GM18861 (cell line): ENCODE results near the gene SPAG4.

Experiments used
- ATAC-seq: cut with Tn5 transposase; IDR thresholded peaks from one replicate; pipeline ENCODE4 v1.9.1; 2021; ENCODE audit not compliant: unreplicated experiment

SPAG4 gene

GRCh38 chr20:35652641-35653429 lies 37.2 kb downstream of the SPAG4 start:
- no peak for ATAC-seq

GRCh38 chr20:35653430-35653734 lies 37.8 kb downstream of the SPAG4 start:
- ATAC-seq = no peak

- ATAC-seq = no peak
Measured at GRCh38 chr20:35653893-35654292, 38.3 kb downstream of the SPAG4 start.

GRCh38 chr20:35654415-35654814 lies 38.8 kb downstream of the SPAG4 start:
- no peak for ATAC-seq

- no peak for ATAC-seq
Measured at GRCh38 chr20:35657271-35657670, 41.6 kb downstream of the SPAG4 start.

- no peak for ATAC-seq
Measured at GRCh38 chr20:35660122-35660937, 44.7 kb downstream of the SPAG4 start.

GRCh38 chr20:35661053-35661452 lies 45.4 kb downstream of the SPAG4 start:
- ATAC-seq = no peak

GRCh38 chr20:35661908-35662307 lies 46.3 kb downstream of the SPAG4 start:
- no peak for ATAC-seq

- no peak for ATAC-seq
Measured at GRCh38 chr20:35662551-35662950, 46.9 kb downstream of the SPAG4 start.

- ATAC-seq = peak; percentile 29
Measured at GRCh38 chr20:35663516-35664465, 48.2 kb downstream of the SPAG4 start.

GRCh38 chr20:35664466-35665206 lies 49.0 kb downstream of the SPAG4 start, which contains the start of the genes CPNE1 and RBM12:
Gene CPNE1 (minus strand): TSS chr20:35664900. CDS start chr20:35632923, 31,977 bp downstream.
Gene RBM12 (minus strand): TSS chr20:35664900. CDS start chr20:35655322, 9,578 bp downstream.
- ATAC-seq = peak; percentile 71

GRCh38 chr20:35665949-35666288 lies 50.3 kb downstream of the SPAG4 start:
- no peak for ATAC-seq

- ATAC-seq = no peak
Measured at GRCh38 chr20:35669221-35669620, 53.6 kb downstream of the SPAG4 start.

GRCh38 chr20:35669681-35670080 lies 54.1 kb downstream of the SPAG4 start:
- no peak for ATAC-seq
